Stomach (tissue), 4 donors: ENCODE results near the gene RNF115.

Experiments used
- EP300 ChIP-seq: sonication (generic); formaldehyde crosslinking; IDR thresholded peaks from one replicate; pipeline ENCODE4 v1.6.1; 2017; ENCODE audit warnings: antibody characterized with exemption
- POLR2A ChIP-seq, 4 donors: fragments of 450-650 bp; IDR thresholded peaks; one replicate each; pipeline ENCODE4 v1.6.1; 2016; ENCODE audit warnings: antibody characterized with exemption in 4 of 4, control low read depth in 2 of 4, mild to moderate bottlenecking in 1 of 4, moderate library complexity in 1 of 4
- POLR2AphosphoS5 ChIP-seq, 3 donors: sonication (generic); formaldehyde crosslinking; IDR thresholded peaks; one replicate each; pipeline ENCODE4 v1.6.1; 2016; ENCODE audit warnings: antibody characterized with exemption in 3 of 3
- TF ChIP-seq, protein P1 (sequence below), 7 experiments: fragments of 450-650 bp in 4 of 7; fragments of 200-600 bp in 3 of 7; sonication (generic) in 3 of 7; IDR thresholded peaks; one replicate each; pipeline ENCODE4 v1.5.1; 2016 to 2019; ENCODE audit warnings: antibody characterized with exemption in 7 of 7, control low read depth in 2 of 7, mild to moderate bottlenecking in 1 of 7

DNA sequence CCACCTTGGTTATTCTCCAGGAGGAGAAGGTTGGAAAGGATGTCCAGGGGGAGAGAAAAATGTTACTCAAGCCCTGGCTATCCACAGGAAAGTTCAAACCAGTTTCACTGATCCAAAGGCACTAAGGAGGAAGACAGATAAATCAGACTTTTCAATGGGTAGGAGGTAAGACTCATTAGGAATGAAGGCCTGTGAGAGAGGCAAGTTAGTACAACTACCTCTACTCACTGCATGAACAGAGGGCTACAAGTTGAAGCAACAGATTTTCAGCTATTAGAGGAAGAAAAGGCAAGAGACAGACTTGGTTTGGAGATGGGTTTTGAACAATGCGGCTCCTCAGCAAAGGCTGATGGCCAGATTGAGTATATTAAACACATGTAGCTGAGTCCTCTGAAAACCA lies 87.7 kb downstream of the RNF115 start:
- TF ChIP-seq POLR2AphosphoS5 (IDR thresholded peaks at IDR 0.05) (no peak), POLR2A (IDR thresholded peaks at IDR 0.05) (no peak), EP300 (no peak)
- TF ChIP-seq, protein P1, sequence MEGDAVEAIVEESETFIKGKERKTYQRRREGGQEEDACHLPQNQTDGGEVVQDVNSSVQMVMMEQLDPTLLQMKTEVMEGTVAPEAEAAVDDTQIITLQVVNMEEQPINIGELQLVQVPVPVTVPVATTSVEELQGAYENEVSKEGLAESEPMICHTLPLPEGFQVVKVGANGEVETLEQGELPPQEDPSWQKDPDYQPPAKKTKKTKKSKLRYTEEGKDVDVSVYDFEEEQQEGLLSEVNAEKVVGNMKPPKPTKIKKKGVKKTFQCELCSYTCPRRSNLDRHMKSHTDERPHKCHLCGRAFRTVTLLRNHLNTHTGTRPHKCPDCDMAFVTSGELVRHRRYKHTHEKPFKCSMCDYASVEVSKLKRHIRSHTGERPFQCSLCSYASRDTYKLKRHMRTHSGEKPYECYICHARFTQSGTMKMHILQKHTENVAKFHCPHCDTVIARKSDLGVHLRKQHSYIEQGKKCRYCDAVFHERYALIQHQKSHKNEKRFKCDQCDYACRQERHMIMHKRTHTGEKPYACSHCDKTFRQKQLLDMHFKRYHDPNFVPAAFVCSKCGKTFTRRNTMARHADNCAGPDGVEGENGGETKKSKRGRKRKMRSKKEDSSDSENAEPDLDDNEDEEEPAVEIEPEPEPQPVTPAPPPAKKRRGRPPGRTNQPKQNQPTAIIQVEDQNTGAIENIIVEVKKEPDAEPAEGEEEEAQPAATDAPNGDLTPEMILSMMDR (IDR thresholded peaks at IDR 0.05), result no peak
